Fibroblast of pulmonary artery (primary cell): ENCODE measurements around the gene C10orf90.

Source experiments
- DNase-seq: peaks from one replicate; pipeline ENCODE4 v3.0.0-alpha.2; 2010; ENCODE audit warnings: low read depth
- H3K4me3 ChIP-seq: replicated peaks from 2 replicates; pipeline ENCODE4 v1.5.1; 2011; ENCODE audit warnings: low read depth, mild to moderate bottlenecking, control low read depth, low read length, moderate library complexity
- CTCF ChIP-seq: IDR thresholded peaks from 2 replicates; pipeline ENCODE4 v1.5.1; 2011; ENCODE audit warnings: mild to moderate bottlenecking, control low read depth, low read length, inconsistent platforms; ENCODE audit errors: missing control alignments

C10orf90 gene

GRCh38 chr10:126569513-126570244 is 100.8 kb downstream of the C10orf90 start:
- H3K4me3 ChIP-seq = peak overlapping the region; percentile 18
- peak; percentile 74 for DNase-seq
- no peak for TF ChIP-seq CTCF

- no peak for TF ChIP-seq CTCF
- H3K4me3 ChIP-seq = no peak overlapping the region
- DNase-seq = no peak
These were observed 101.6 kb downstream of the C10orf90 start for GRCh38 chr10:126568809-126569385.

GRCh38 chr10:126565871-126566270 is 104.6 kb downstream of the C10orf90 start:
- no peak for DNase-seq
- TF ChIP-seq CTCF = no peak
- no peak overlapping the region for H3K4me3 ChIP-seq

GRCh38 chr10:126565441-126565840 is 105.1 kb downstream of the C10orf90 start:
- TF ChIP-seq CTCF = no peak
- DNase-seq = no peak
- H3K4me3 ChIP-seq = no peak overlapping the region

GRCh38 chr10:126564326-126564888 is 106.1 kb downstream of the C10orf90 start:
- no peak overlapping the region for H3K4me3 ChIP-seq
- TF ChIP-seq CTCF = no peak
- no peak for DNase-seq

GRCh38 chr10:126563361-126563760 is 107.1 kb downstream of the C10orf90 start:
- H3K4me3 ChIP-seq = no peak overlapping the region
- no peak for DNase-seq
- no peak for TF ChIP-seq CTCF
